SIG-M5 treated with dmso at 0.1 percent for 504 hours (cell line): Measurements from ENCODE around the gene HCK.

Experiments
- DNase-seq: peaks from one replicate; lab custom pipeline; 2025; ENCODE audit not compliant: unreplicated experiment; lab: John Stamatoyannopoulos, UW

HCK gene

GRCh38 chr20:32125506-32125905 lies 73.5 kb downstream of the HCK start:
- DNase-seq, result no peak

DNA sequence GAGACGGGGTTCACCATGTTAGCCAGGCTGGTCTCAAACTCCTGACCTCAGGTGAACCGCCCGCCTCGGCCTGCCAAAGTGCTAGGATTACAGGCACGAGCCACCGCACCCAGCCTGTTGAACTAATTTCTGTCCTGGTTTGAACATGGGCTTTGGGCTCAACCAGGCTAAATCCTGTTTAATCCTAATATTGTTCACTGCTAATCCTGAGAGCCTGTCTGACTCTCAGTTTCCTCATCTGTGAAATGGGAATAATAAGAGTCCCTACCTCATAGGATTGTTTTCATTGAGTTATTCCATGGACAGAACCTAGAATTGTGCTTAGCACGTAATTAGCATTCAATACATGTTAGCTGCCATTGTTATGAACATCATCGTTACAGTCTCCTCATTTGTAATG lies 74.9 kb downstream of the HCK start:
- no peak for DNase-seq

- no peak for DNase-seq
Measured at GRCh38 chr20:32127347-32127746, 75.3 kb downstream of the HCK start.

DNA sequence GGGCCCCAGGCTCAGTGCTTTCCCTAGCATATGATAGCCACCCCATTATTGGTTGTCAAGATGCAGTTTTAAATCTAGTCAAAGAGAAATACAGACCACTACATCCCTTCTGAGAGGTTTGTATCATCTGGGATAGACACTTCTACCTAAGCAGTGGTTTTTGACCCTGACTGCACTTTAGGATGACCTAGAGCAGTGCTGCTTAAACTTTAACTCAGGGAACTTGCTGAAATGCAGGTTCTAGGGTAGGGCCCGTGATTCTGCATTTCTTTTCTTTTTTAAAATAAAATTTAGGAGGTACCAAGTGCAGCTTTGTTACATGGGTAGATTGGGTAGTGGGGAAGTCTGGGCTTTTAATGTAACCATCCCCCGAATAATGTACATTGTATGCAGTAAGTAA lies 76.1 kb downstream of the HCK start:
- DNase-seq, result no peak

DNA sequence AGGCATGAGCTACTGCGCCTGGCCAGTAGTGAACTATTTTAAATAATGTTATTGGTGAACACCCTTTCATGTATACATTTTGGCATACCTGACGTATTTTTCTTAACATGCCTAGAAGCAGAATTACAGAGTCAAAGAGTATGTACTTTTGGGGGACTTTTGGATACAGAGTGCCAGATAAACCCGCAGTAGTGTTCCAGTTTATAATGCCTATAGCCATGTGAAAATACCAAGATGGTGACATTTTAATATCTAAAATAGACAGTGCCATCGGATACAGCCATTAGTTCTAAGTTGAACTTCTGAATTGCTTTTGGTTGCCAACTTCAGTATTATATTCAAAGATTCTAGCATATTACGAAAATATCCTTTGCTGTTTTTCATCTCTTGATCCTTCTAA lies 77.8 kb downstream of the HCK start:
- no peak for DNase-seq

- no peak for DNase-seq
Measured at GRCh38 chr20:32130352-32130751, 78.3 kb downstream of the HCK start.

GRCh38 chr20:32130965-32131364 lies 78.9 kb downstream of the HCK start:
- no peak for DNase-seq

- no peak for DNase-seq
Measured at GRCh38 chr20:32132911-32133549, 81.0 kb downstream of the HCK start.

DNA sequence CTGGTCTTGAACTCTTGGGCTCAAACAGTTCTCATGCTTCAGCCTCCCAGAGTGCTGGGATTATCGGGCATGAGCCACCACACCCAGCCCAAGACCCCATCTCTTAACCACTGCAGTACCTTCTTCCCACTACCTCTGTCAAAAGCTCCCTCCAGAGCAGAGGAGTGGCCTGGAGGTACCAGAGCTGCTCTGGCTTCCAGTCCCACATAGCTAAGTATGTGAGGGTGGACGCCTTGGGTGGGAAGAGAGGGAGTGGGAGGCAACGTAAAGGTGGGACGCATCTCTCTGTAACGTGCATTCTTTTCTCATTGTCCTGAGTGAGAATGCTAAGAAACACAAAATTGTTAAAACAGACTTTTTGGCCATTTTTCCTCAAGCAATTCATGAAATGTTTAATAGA lies 82.0 kb downstream of the HCK start:
- no peak for DNase-seq

DNA sequence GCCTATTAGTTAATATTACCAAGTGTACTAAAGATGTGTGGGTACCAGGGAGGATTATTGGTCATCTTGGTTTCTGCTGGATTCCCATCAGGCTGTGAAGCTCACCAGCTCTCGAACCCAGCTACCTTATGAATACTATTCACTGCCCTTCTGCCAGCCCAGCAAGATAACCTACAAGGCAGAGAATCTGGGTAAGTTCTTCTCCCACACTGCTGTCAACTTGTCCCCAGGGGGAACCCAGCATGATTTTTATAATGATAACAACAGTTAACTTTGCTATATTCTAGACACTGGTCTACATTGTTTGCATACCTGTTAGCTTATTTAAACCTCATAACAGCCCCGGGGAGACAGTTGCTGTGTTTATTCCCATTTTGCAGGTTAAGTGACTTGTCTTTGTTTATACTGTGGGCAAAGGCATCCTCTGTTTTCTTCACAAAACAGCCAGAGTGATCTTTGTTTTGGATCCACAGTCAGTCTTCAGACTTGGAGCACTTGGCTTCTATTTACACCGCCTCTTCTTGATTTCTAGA lies 84.0 kb downstream of the HCK start:
- no peak for DNase-seq

GRCh38 chr20:32138921-32139320 lies 86.9 kb downstream of the HCK start:
- no peak for DNase-seq

DNA sequence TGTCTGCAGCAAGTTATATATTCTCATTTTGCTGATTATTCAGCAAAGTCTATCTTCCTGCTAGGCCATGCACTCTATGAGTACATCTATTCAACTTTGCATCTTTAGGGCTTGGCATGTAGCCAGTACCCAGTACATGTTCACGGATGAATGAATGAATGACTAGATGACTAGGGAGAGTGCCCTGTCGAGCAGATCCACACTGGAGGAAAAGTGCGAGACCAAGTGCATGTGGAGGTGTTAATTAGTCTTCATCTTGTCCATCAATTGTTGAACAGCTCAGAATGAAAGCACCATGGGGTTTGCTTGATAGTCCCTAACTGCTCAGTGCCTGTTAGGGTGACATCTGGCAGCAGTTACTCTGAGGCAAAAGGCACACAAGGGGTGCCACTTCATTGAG lies 87.9 kb downstream of the HCK start:
- no peak for DNase-seq

GRCh38 chr20:32140603-32141002 lies 88.6 kb downstream of the HCK start:
- no peak for DNase-seq

- DNase-seq, result no peak
Measured at GRCh38 chr20:32141465-32141980, 89.5 kb downstream of the HCK start.

DNA sequence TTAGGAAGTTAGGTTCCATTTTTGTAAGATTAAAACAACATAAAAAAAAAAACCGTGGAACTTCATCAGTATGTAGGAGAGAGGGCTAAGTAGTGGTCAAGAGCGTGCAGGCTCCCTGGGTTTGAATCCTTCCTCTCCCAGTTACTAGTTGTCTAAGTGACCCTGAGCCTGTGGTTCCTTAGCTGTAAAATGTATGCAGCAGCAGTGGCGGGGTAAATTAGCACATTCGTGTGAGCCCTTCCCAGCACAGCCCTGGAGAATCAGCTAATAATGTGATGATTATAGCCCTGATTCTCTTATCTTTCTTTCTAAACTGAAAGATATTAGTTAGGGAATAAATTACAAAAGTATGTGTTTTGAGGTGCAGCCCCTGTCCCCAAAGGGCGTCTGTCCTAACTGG lies 90.0 kb downstream of the HCK start:
- no peak for DNase-seq

- no peak for DNase-seq
Measured at GRCh38 chr20:32142991-32143390, 90.9 kb downstream of the HCK start.

DNA sequence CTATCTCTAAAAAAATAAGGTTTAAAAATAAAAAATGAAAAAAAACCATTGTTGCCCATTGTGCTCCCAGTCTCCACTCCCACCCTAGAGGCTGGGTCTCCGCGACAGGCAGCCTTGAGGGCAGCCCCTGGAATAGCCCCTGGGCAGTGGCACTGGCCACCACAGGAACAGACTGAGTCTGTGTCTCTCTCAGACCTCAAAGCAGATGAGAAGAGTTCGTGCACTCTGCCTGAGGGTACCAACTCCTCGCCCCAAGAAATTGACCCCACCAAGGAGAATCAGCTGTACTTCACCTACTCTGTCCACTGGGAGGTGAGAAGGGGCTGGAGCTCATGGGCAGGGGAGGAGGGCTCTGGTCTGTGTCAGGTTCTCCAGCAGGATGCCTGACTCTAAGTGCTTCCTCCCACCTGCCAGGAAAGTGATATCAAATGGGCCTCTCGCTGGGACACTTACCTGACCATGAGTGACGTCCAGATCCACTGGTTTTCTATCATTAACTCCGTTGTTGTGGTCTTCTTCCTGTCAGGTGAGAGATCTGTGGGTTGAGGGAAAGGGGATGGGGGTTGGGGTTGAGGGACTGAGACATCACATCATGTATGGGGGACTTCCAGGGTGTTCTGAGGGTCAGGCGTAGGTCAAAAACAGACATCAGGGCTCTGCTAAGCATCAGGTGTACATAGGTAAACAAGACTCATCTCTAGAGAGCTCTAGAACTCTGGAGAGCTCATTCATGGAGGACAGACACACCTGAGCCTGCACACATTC lies 93.0 kb downstream of the HCK start:
- DNase-seq, result no peak

DNA sequence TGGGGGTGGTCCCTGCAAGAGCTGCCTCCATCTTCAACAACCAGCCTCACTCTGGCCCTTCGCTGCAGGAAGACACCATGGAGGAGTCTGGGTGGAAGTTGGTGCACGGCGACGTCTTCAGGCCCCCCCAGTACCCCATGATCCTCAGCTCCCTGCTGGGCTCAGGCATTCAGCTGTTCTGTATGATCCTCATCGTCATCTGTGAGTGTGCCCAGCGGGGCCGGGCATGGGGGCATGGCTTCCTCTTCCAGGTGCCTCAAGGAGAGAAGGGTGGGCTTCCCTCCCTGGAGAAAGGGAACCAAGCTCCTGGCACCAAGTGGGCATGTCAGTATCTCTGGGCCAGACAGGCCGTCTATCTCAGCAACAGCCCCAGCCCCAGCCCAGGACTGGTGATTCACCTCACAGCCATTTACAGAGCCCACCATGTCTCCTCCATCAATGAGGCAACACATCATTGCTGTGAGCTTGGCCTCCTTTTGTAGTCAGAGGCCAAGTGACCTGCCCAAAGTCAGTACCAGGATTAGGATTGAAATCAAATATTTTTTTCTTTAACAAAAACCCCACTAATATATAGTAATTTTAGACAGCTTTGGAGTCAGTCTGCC lies 97.6 kb downstream of the HCK start:
- no peak for DNase-seq

DNA sequence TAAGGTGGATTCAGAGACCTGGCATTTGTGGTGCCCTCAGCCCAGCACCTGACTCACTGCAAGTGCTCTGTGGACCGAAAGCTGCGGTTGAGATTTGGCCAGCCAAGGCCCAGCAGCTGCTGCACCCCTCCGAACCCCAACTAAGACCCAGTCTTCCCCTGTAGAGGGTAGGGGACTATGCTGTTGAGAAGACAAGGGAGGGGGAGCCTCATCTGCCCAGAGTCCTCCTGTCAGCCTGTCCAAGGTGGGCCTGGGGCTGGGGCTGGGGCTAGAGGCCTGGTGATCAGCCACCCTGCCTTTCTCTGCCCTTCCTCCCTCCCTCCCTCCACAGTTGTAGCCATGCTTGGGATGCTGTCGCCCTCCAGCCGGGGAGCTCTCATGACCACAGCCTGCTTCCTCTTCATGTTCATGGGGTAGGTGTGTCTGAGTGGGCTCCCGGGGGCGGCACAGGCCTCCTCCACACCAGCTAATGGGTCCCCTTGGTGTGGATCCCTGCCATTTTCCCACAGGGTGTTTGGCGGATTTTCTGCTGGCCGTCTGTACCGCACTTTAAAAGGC lies 98.3 kb downstream of the HCK start:
- DNase-seq, result no peak
